Loucy (cell line): ENCODE data around the gene ATXN7L2.

ENCODE experiments used
- H2AFZ ChIP-seq: fragments of 200-600 bp; sonication (generic); 2 replicates; pipeline ENCODE4 v1.6.0; 2016; ENCODE audit warnings: antibody characterized with exemption, mild to moderate bottlenecking, low read length, moderate library complexity
- H3F3A ChIP-seq: fragments of 200-600 bp; 2 replicates; pipeline ENCODE4 v1.6.0; 2016; ENCODE audit warnings: antibody characterized with exemption, low read depth, mild to moderate bottlenecking
- H3K27me3 ChIP-seq: fragments of 200-600 bp; sonication (generic); 2 replicates; pipeline ENCODE4 v1.6.1; 2014; ENCODE audit warnings: low read length, mild to moderate bottlenecking; ENCODE audit not compliant: insufficient read depth, poor library complexity, severe bottlenecking
- H3K36me3 ChIP-seq: fragments of 200-600 bp; sonication (generic); 2 replicates; pipeline ENCODE4 v1.6.1; 2016; ENCODE audit warnings: low read length; ENCODE audit not compliant: insufficient read depth
- H3K4me1 ChIP-seq: fragments of 200-600 bp; sonication (generic); 2 replicates; pipeline ENCODE4 v1.5.1; 2014; ENCODE audit warnings: low read length, mild to moderate bottlenecking; ENCODE audit not compliant: insufficient read depth, poor library complexity, severe bottlenecking
- H3K4me2 ChIP-seq: fragments of 200-600 bp; sonication (generic); 2 replicates; pipeline ENCODE4 v1.6.0; 2014; ENCODE audit warnings: antibody characterized with exemption, low read length, low read depth, mild to moderate bottlenecking; ENCODE audit not compliant: poor library complexity, severe bottlenecking
- H3K4me3 ChIP-seq: fragments of 200-600 bp; sonication (generic); 2 replicates; pipeline ENCODE4 v1.5.1; 2014; ENCODE audit warnings: low read length, mild to moderate bottlenecking, mixed read lengths; ENCODE audit not compliant: poor library complexity, severe bottlenecking
- H3K79me2 ChIP-seq: fragments of 200-600 bp; sonication (generic); 2 replicates; pipeline ENCODE4 v1.6.1; 2014; ENCODE audit warnings: low read length; ENCODE audit not compliant: insufficient read depth
- H3K9ac ChIP-seq: fragments of 200-600 bp; sonication (generic); 2 replicates; pipeline ENCODE4 v1.6.0; 2014; ENCODE audit warnings: mild to moderate bottlenecking, low read depth, low read length, moderate library complexity; ENCODE audit not compliant: poor library complexity, severe bottlenecking
- H3K9me2 ChIP-seq: fragments of 200-600 bp; sonication (generic); replicated peaks from 2 replicates; pipeline ENCODE4 v1.6.1; 2016; ENCODE audit warnings: low read depth, low read length, mixed read lengths
- H3K9me3 ChIP-seq: fragments of 200-600 bp; sonication (generic); 2 replicates; pipeline ENCODE4 v1.6.1; 2014; ENCODE audit warnings: mild to moderate bottlenecking, antibody characterized with exemption, low read length, low read depth; ENCODE audit not compliant: insufficient read depth
- H4K20me1 ChIP-seq: fragments of 200-600 bp; sonication (generic); 2 replicates; pipeline ENCODE4 v1.6.0; 2014; ENCODE audit warnings: antibody characterized with exemption, low read length, mild to moderate bottlenecking; ENCODE audit not compliant: insufficient read depth, poor library complexity, severe bottlenecking
- CTCF ChIP-seq: fragments of 200-600 bp; sonication (generic); conservative IDR thresholded peaks from 2 replicates; pipeline ENCODE4 v1.5.1; 2014; ENCODE audit warnings: mild to moderate bottlenecking, antibody characterized with exemption, low read length
- EZH2phosphoT487 ChIP-seq: fragments of 200-600 bp; IDR thresholded peaks from 2 replicates; pipeline ENCODE4 v1.6.1; 2018; ENCODE audit warnings: antibody characterized with exemption, mild to moderate bottlenecking, moderate library complexity, borderline replicate concordance

ATXN7L2 gene

GRCh38 chr1:109488696-109489095, 5.0 kb downstream of the ATXN7L2 start:
- peaks cover 20% of the 10 kb centered on the region for H3K4me1 ChIP-seq
- no peaks in the 10 kb centered on the region; the same call in 1 of the 2 replicates for H3K36me3 ChIP-seq
- no peak overlapping the region for H3K9ac ChIP-seq
- no peaks in the 10 kb centered on the region for H3K9me2 ChIP-seq
- H3K4me2 ChIP-seq = no peak overlapping the region
- TF ChIP-seq EZH2phosphoT487 (no peak), CTCF (no peak)
- no peaks in the 10 kb centered on the region for H4K20me1 ChIP-seq
- H3K27me3 ChIP-seq = no peaks in the 10 kb centered on the region
- H3K9me3 ChIP-seq = no peaks in the 10 kb centered on the region
- H3K79me2 ChIP-seq = no peaks in the 10 kb centered on the region; the same call in 1 of the 2 replicates
- no peak overlapping the region for H3K4me3 ChIP-seq
- H2AFZ ChIP-seq = no peak overlapping the region
- H3F3A ChIP-seq = no peaks in the 10 kb centered on the region

GRCh38 chr1:109490029-109490933, 6.6 kb downstream of the ATXN7L2 start:
- Histone ChIP-seq H3K79me2 (peaks cover 11% of the 10 kb centered on the region), H4K20me1 (peaks cover 7% of the 10 kb centered on the region), H3K36me3 (no peaks in the 10 kb centered on the region; the same call in 1 of the 2 replicates), H3F3A (no peaks in the 10 kb centered on the region), H3K9me3 (no peaks in the 10 kb centered on the region), H3K9ac (no peak overlapping the region), H3K27me3 (no peaks in the 10 kb centered on the region), H3K4me2 (no peak overlapping the region), H3K4me1 (peaks cover 17% of the 10 kb centered on the region), H3K4me3 (no peak overlapping the region), H2AFZ (no peak overlapping the region), H3K9me2 (no peaks in the 10 kb centered on the region)
- TF ChIP-seq CTCF = peak; percentile 81
- TF ChIP-seq EZH2phosphoT487 = no peak

GRCh38 chr1:109490934-109491302, 7.2 kb downstream of the ATXN7L2 start:
- H3K79me2 ChIP-seq = peaks cover 17% of the 10 kb centered on the region
- no peaks in the 10 kb centered on the region for H3K9me2 ChIP-seq
- no peaks in the 10 kb centered on the region for H3K9me3 ChIP-seq
- H3K36me3 ChIP-seq = peaks cover 1% of the 10 kb centered on the region; the same call in 1 of the 2 replicates
- H2AFZ ChIP-seq = no peak overlapping the region
- no peaks in the 10 kb centered on the region for H3K27me3 ChIP-seq
- TF ChIP-seq CTCF (no peak), EZH2phosphoT487 (no peak)
- H4K20me1 ChIP-seq = peaks cover 7% of the 10 kb centered on the region
- H3F3A ChIP-seq = no peaks in the 10 kb centered on the region
- H3K4me2 ChIP-seq = no peak overlapping the region
- peaks cover 14% of the 10 kb centered on the region for H3K4me1 ChIP-seq
- H3K4me3 ChIP-seq = no peak overlapping the region
- H3K9ac ChIP-seq = no peak overlapping the region
